Measurements from ENCODE around the gene PEMT. TPM values are rescaled to one million over a fixed set of nuclear protein-coding genes. Genes with fewer than 3 reads are reported as not detected.

PEMT gene
- total RNA-seq, 1 donor from 2014 or later: 12.2 TPM

GRCh38 chr17:17526369-17526768 lies 65.1 kb downstream of the PEMT start:
- H3K9me3 Mint-ChIP-seq: no peaks in the 10 kb centered on the region

GRCh38 chr17:17525956-17526355 lies 65.6 kb downstream of the PEMT start:
- Mint-ChIP-seq H3K27me3 (no peaks in the 10 kb centered on the region), H3K4me3 (no peak overlapping the region), H3K9me3 (no peaks in the 10 kb centered on the region), H3K36me3 (ENCODE audit: low read depth) (no peaks in the 10 kb centered on the region), H3K27ac (no peak overlapping the region), H3K4me1 (no peaks in the 10 kb centered on the region)
- no peak for ATAC-seq (ENCODE audit: low read depth)
- TF ChIP-seq CTCF (IDR thresholded peaks at IDR 0.05): no peak
- intact Hi-C loops (cut with micrococcal nuclease): no loop called here
- CTCF ChIA-PET: no interaction called here
- POLR2A ChIA-PET: no interaction called here
- DNase-seq: no peak

More at GRCh38 chr17:17526369-17526768, 65.1 kb downstream of the PEMT start:
- H3K4me3 Mint-ChIP-seq: no peak overlapping the region
- CTCF ChIA-PET: no interaction called here
- no peaks in the 10 kb centered on the region for H3K27me3 Mint-ChIP-seq
- H3K4me1 Mint-ChIP-seq: no peaks in the 10 kb centered on the region
- intact Hi-C loops (cut with micrococcal nuclease): no loop called here
- DNase-seq (no peak), ATAC-seq (ENCODE audit: low read depth) (no peak)
- no peak overlapping the region for H3K27ac Mint-ChIP-seq
- POLR2A ChIA-PET: no interaction called here
- no peak for TF ChIP-seq CTCF (IDR thresholded peaks at IDR 0.05)
- no peaks in the 10 kb centered on the region for H3K36me3 Mint-ChIP-seq (ENCODE audit: low read depth)

- TF ChIP-seq CTCF (IDR thresholded peaks at IDR 0.05): no peak
- no peaks in the 10 kb centered on the region for H3K27me3 Mint-ChIP-seq
- DNase-seq: no peak
- no peaks in the 10 kb centered on the region for H3K4me1 Mint-ChIP-seq
- no peaks in the 10 kb centered on the region for H3K9me3 Mint-ChIP-seq
- H3K27ac Mint-ChIP-seq: no peak overlapping the region
- ChIA-PET POLR2A (no interaction called here), CTCF (no interaction called here)
- no peak for ATAC-seq (ENCODE audit: low read depth)
- intact Hi-C loops (cut with micrococcal nuclease): no loop called here
- no peaks in the 10 kb centered on the region for H3K36me3 Mint-ChIP-seq (ENCODE audit: low read depth)
- no peak overlapping the region for H3K4me3 Mint-ChIP-seq
These were observed 66.2 kb downstream of the PEMT start for GRCh38 chr17:17525311-17525710.

GRCh38 chr17:17523731-17524490 lies 67.6 kb downstream of the PEMT start:
- POLR2A ChIA-PET: no interaction called here
- no peaks in the 10 kb centered on the region for H3K9me3 Mint-ChIP-seq
- intact Hi-C loops (cut with micrococcal nuclease): no loop called here
- no peak overlapping the region for H3K27ac Mint-ChIP-seq
- no peaks in the 10 kb centered on the region for H3K36me3 Mint-ChIP-seq (ENCODE audit: low read depth)
- TF ChIP-seq CTCF (IDR thresholded peaks at IDR 0.05): no peak
- ATAC-seq (ENCODE audit: low read depth) (no peak), DNase-seq (no peak)
- H3K4me3 Mint-ChIP-seq: no peak overlapping the region
- CTCF ChIA-PET: no interaction called here
- H3K27me3 Mint-ChIP-seq: no peaks in the 10 kb centered on the region
- no peaks in the 10 kb centered on the region for H3K4me1 Mint-ChIP-seq

- Mint-ChIP-seq H3K4me1 (no peaks in the 10 kb centered on the region), H3K36me3 (ENCODE audit: low read depth) (no peaks in the 10 kb centered on the region), H3K9me3 (no peaks in the 10 kb centered on the region), H3K27ac (no peak overlapping the region), H3K4me3 (no peak overlapping the region), H3K27me3 (no peaks in the 10 kb centered on the region)
- no peak for DNase-seq
- POLR2A ChIA-PET: no interaction called here
- CTCF ChIA-PET: no interaction called here
- intact Hi-C loops (cut with micrococcal nuclease): no loop called here
- TF ChIP-seq CTCF (IDR thresholded peaks at IDR 0.05): no peak
- no peak for ATAC-seq (ENCODE audit: low read depth)
These were observed 68.3 kb downstream of the PEMT start for GRCh38 chr17:17523001-17523730.

Data from activated B cell treated with CpG ODN at 0.5 μM for 24 hours (primary cell).